HepG2 (cell line): Measurements from ENCODE around the gene THBD. TPM values are rescaled to one million over a fixed set of nuclear protein-coding genes. Genes with fewer than 3 reads are reported as not detected.

Source experiments
- ATAC-seq: fragments of 200-7000 bp; cut with Tn5 transposase; 3 replicates; pipeline ENCODE4 v1.9.1; 2020; ENCODE audit warnings: mild to moderate bottlenecking, moderate library complexity
- BruUV-seq: library from RNA; stranded (reverse); fragments of 400-500 nt; replicated peaks from 2 replicates; lab custom pipeline; 2021; lab: Mats Ljungman, UMichigan
- CTCF ChIA-PET: fragments of 300-600 bp; formaldehyde crosslinking; extraction: SDS; loops from one replicate; lab custom pipeline; 2021; ENCODE audit warnings: low total read pairs, inconsistent platforms, low intra/inter-chr PET ratio; lab: Yijun Ruan, JAX
- POLR2A ChIA-PET: fragments of 350-600 bp; sonication (Branson Sonifier 250); formaldehyde crosslinking; loops from one replicate; lab custom pipeline; 2020; ENCODE audit warnings: antibody characterized with exemption, inconsistent platforms; lab: Yijun Ruan, JAX
- DNase-seq: peaks from one replicate; pipeline ENCODE4 v3.0.0-alpha.2; 2015; ENCODE audit warnings: low spot score
- FAIRE-seq: peaks from 3 replicates; lab custom pipeline; 2011; peaks lifted over from hg19 to GRCh38; lab: Jason Lieb, UNC
- H2AFZ ChIP-seq: one replicate; pipeline ENCODE4 v1.6.1; 2011; ENCODE audit warnings: low read length, inconsistent platforms
- H3K27ac ChIP-seq: fragments of 300-600 bp; 3 replicates; pipeline ENCODE4 v1.8.0; 2011; ENCODE audit warnings: mixed run types, mild to moderate bottlenecking, mixed read lengths, low read length, inconsistent platforms; ENCODE audit not compliant: insufficient read depth; ENCODE audit errors: extremely low read length
- H3K27me3 ChIP-seq, 2 experiments: fragments of 200-600 bp in 1 of 2; 2 replicates in 1 of 2; 3 replicates in 1 of 2; pipeline versions ENCODE4 v1.6.0 to v1.8.0; 2011; ENCODE audit warnings: low read length in 2 of 2, mild to moderate bottlenecking in 2 of 2, moderate library complexity in 2 of 2, inconsistent platforms in 1 of 2; ENCODE audit not compliant: insufficient read depth in 2 of 2, control insufficient read depth in 1 of 2
- H3K36me3 ChIP-seq, 2 experiments: fragments of 200-600 bp in 1 of 2; replicated peaks in 1 of 2; 2 replicates in 1 of 2; 3 replicates in 1 of 2; pipeline versions ENCODE4 v1.5.1 to v1.8.0; 2011; ENCODE audit warnings: low read length in 2 of 2, inconsistent platforms in 1 of 2; ENCODE audit not compliant: insufficient read depth in 2 of 2, control insufficient read depth in 1 of 2
- H3K4me1 ChIP-seq: 2 replicates; pipeline ENCODE4 v1.5.1; 2012; ENCODE audit warnings: low read length, inconsistent platforms; ENCODE audit not compliant: insufficient read depth
- H3K4me2 ChIP-seq: 2 replicates; pipeline ENCODE4 v1.6.0; 2011; ENCODE audit warnings: low read depth, low read length, inconsistent platforms
- H3K4me3 ChIP-seq, 3 experiments: fragments of 200-600 bp in 1 of 3; sonication (generic), shearing (Covaris generic) in 1 of 3; replicated peaks in 1 of 3; 2 replicates each; pipeline ENCODE4 v1.5.1; 2011 to 2016; ENCODE audit warnings: low read length in 3 of 3, inconsistent platforms in 2 of 3, low read depth in 2 of 3, mild to moderate bottlenecking in 2 of 3, control low read depth in 1 of 3, mixed read lengths in 1 of 3; ENCODE audit not compliant: insufficient read depth in 1 of 3
- H3K79me2 ChIP-seq: one replicate; pipeline ENCODE4 v1.6.1; 2011; ENCODE audit warnings: low read length, inconsistent platforms; ENCODE audit not compliant: insufficient read depth
- H3K9ac ChIP-seq: 2 replicates; pipeline ENCODE4 v1.6.0; 2011; ENCODE audit warnings: mild to moderate bottlenecking, low read depth, low read length, inconsistent platforms; ENCODE audit not compliant: insufficient read depth
- H3K9me3 ChIP-seq: 2 replicates; pipeline ENCODE4 v1.5.1; 2012; ENCODE audit warnings: mild to moderate bottlenecking, low read length
- H4K20me1 ChIP-seq: 2 replicates; pipeline ENCODE4 v1.6.0; 2011; ENCODE audit warnings: inconsistent platforms, mild to moderate bottlenecking, low read length, moderate library complexity; ENCODE audit not compliant: insufficient read depth
- CREM ChIP-seq, 2 experiments: sonication (generic) in 1 of 2; formaldehyde crosslinking in 1 of 2; IDR thresholded peaks; 2 replicates each; pipeline versions ENCODE4 v1.4.0 to v1.6.1; 2016 to 2020; ENCODE audit warnings: antibody characterized with exemption in 1 of 2, mild to moderate bottlenecking in 1 of 2, missing genetic modification reagents in 1 of 2
- FOXO1 ChIP-seq: sonication (generic); formaldehyde crosslinking; IDR thresholded peaks from 2 replicates; pipeline ENCODE4 v1.4.0; 2020; ENCODE audit warnings: missing genetic modification reagents
- ISL2 ChIP-seq: sonication (generic); formaldehyde crosslinking; IDR thresholded peaks from 2 replicates; pipeline ENCODE4 v1.5.0; 2020; ENCODE audit warnings: missing genetic modification reagents
- NFKB2 ChIP-seq: sonication (generic); formaldehyde crosslinking; IDR thresholded peaks from 2 replicates; pipeline ENCODE4 v1.4.0; 2020; ENCODE audit warnings: missing genetic modification reagents, borderline replicate concordance
- PCBP2 ChIP-seq: fragments of 200-400 bp; formaldehyde crosslinking; optimal IDR thresholded peaks from 2 replicates; pipeline ENCODE3; 2018; ENCODE audit warnings: low read length, low read depth; ENCODE audit not compliant: poor library complexity, severe bottlenecking
- RBAK ChIP-seq: sonication (generic); formaldehyde crosslinking; IDR thresholded peaks from 2 replicates; pipeline ENCODE4 v1.5.1; 2020; ENCODE audit warnings: mild to moderate bottlenecking, missing genetic modification reagents
- RBM39 ChIP-seq: fragments of 200-400 bp; formaldehyde crosslinking; IDR thresholded peaks from one replicate; pipeline ENCODE4 v1.6.1; 2018; ENCODE audit warnings: antibody characterized with exemption, mild to moderate bottlenecking, low read depth, low read length; ENCODE audit not compliant: poor library complexity, severe bottlenecking
- RNF2 ChIP-seq: fragments of 450-650 bp; conservative IDR thresholded peaks from 2 replicates; pipeline ENCODE4 v1.6.1; 2016; ENCODE audit warnings: low read depth
- SNAI1 ChIP-seq: sonication (generic); formaldehyde crosslinking; IDR thresholded peaks from 2 replicates; pipeline ENCODE4 v1.5.0; 2020; ENCODE audit warnings: mild to moderate bottlenecking, missing genetic modification reagents, borderline replicate concordance
- SRSF1 ChIP-seq: fragments of 200-400 bp; formaldehyde crosslinking; optimal IDR thresholded peaks from 2 replicates; pipeline ENCODE3; 2017; ENCODE audit warnings: mild to moderate bottlenecking, low read depth, low read length, moderate library complexity
- ZNF180 ChIP-seq: sonication (generic); formaldehyde crosslinking; IDR thresholded peaks from 2 replicates; pipeline ENCODE4 v1.4.0; 2020; ENCODE audit warnings: low read depth, missing genetic modification reagents, borderline replicate concordance
- ZNF274 ChIP-seq: sonication (generic); formaldehyde crosslinking; IDR thresholded peaks from 2 replicates; pipeline ENCODE4 v1.5.1; 2020; ENCODE audit warnings: mild to moderate bottlenecking, missing genetic modification reagents
- ZNF33A ChIP-seq: sonication (generic); formaldehyde crosslinking; IDR thresholded peaks from 2 replicates; pipeline ENCODE4 v1.5.1; 2020; ENCODE audit warnings: missing genetic modification reagents, mild to moderate bottlenecking, moderate library complexity, borderline replicate concordance
- ZNF879 ChIP-seq: sonication (generic); formaldehyde crosslinking; IDR thresholded peaks from 2 replicates; pipeline ENCODE4 v1.8.1; 2023; ENCODE audit warnings: missing genetic modification reagents
- WGBS: methylation state at CpG from one replicate; pipeline ENCODE4 v1.1.6; 2017; ENCODE audit warnings: low lambda C conversion rate; 5-methylcytosine and 5-hydroxymethylcytosine counted together
- in situ Hi-C: cut with HindIII; loops from 2 replicates; pipeline ENCODE4 v1.10.0; 2017; ENCODE audit warnings: low pct_unique_long_range_greater_than_20kb; ENCODE audit not compliant: extremely low pct_ligation_motif_present
- intact Hi-C: fragments of 100-400 bp; cut with micrococcal nuclease; formaldehyde crosslinking; loops from one replicate; pipeline ENCODE4 v1.10.0; 2022; ENCODE audit not compliant: unreplicated experiment
- polyA plus RNA-seq, 8 experiments: library from polyadenylated mRNA; depleted of rRNA in 3 of 8; stranded (reverse) in 7 of 8; unstranded in 1 of 8; fragments of >200 nt; fragmentation: Illumina TruSeq in 4 of 8; extraction: Trizol in 4 of 8; gene quantifications; 2 replicates each; pipeline versions ENCODE4 v1.2.1 to v1.2.3, GENCODE V29; 2011 to 2016; ENCODE audit warnings: low read depth in 4 of 8, missing spikeins in 1 of 8, mixed read lengths in 1 of 8; ENCODE audit not compliant: insufficient read depth in 1 of 8
- total RNA-seq, 5 experiments: library from RNA; depleted of rRNA; stranded (reverse); fragments of >200 nt; fragmentation: Illumina TruSeq; extraction: Trizol; gene quantifications; 2 replicates each; pipeline ENCODE4 v1.2.3, GENCODE V29; 2016; ENCODE audit warnings: low read depth in 1 of 5
- TF ChIP-seq, protein P1 (sequence below): sonication (generic); formaldehyde crosslinking; IDR thresholded peaks from 2 replicates; pipeline ENCODE4; 2020; ENCODE audit warnings: missing genetic modification reagents, mild to moderate bottlenecking, borderline replicate concordance
- TF ChIP-seq, protein P2 (sequence below): sonication (generic); formaldehyde crosslinking; IDR thresholded peaks from 2 replicates; pipeline ENCODE4 v1.5.1; 2020; ENCODE audit warnings: mild to moderate bottlenecking, missing genetic modification reagents, moderate library complexity

The THBD gene
- total and polyA plus RNA-seq, 2 of the 13 experiments (the other 11 are each of a cell fraction or from before 2014, with no cell fraction given) = 0.03 TPM; not detected in 1

DNA sequence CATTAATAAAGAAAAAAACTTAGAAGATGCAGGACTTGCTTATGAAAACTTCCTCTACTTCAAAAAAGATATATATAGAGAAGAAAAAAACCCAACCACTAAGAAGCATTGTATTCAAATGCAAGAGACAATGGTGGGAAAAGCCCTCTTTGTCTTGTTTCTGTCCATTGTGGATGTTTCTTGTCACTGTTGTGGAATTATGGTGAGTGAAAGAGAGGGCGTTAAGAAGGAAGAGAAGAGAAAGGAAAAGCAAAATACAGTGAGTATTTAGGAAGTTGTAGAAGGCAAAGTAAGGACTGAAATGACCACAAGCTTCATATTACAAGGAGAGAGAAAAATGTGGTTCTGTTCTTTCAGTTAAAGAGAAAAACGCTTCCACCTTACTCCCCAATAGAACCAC, 14.1 kb upstream of the THBD start:
- no peaks in the 10 kb centered on the region for H4K20me1 ChIP-seq
- no peak overlapping the region for H3K4me2 ChIP-seq
- CTCF ChIA-PET = no interaction called here
- H3K36me3 ChIP-seq = no peaks in the 10 kb centered on the region
- no peak for FAIRE-seq
- intact Hi-C loops (no loop called here), in situ Hi-C loops (no loop called here)
- H2AFZ ChIP-seq = no peak overlapping the region
- no peak for ATAC-seq
- no peak overlapping the region for H3K9ac ChIP-seq
- no peaks in the 10 kb centered on the region for H3K79me2 ChIP-seq
- H3K4me1 ChIP-seq = peaks cover 9% of the 10 kb centered on the region
- H3K27me3 ChIP-seq = no peaks in the 10 kb centered on the region
- WGBS = 7% methylated on average over 2 of the region's 2 CpGs
- no peaks in the 10 kb centered on the region for H3K9me3 ChIP-seq
- TF ChIP-seq SNAI1 (CRISPR knock-in tag) = no peak
- TF ChIP-seq CREM (IDR thresholded peaks at IDR 0.05) = no peak
- TF ChIP-seq CREM (CRISPR knock-in tag; IDR thresholded peaks at IDR 0.05) = no peak
- no peak for TF ChIP-seq RBM39
- TF ChIP-seq RNF2 = no peak
- TF ChIP-seq ZNF180 (CRISPR knock-in tag) = no peak
- TF ChIP-seq ZNF33A = no peak
- TF ChIP-seq SRSF1 = no peak
- no peak for TF ChIP-seq PCBP2
- TF ChIP-seq FOXO1 (CRISPR knock-in tag) = no peak
- TF ChIP-seq, all 625 proteins: peak for 0
- DNase-seq = no peak
- Histone ChIP-seq H3K27ac (no peak overlapping the region), H3K4me3 (no peak overlapping the region)
- BruUV-seq = no TSS peak
- POLR2A ChIA-PET = no interaction called here

DNA sequence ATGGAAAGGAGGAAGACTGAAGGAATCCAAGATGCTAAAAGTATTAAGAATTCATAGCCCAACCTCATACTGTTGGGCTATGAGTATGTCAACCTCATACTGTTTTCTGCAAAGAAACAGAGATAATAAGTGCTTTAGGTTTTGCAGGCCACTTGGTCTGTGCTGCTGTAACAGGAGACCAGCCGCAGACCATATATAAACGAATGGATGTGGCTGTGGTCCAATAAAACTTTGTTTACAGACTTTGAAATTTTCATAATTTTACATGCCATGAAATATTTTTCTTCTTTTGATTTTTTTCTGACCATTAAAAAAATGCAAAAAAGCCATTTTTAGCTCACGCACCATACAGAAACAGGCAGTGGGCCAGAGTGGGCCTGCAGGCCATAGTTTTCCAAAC, 13.7 kb upstream of the THBD start:
- H3K27ac ChIP-seq = no peak overlapping the region
- no peaks in the 10 kb centered on the region for H3K27me3 ChIP-seq
- DNase-seq = no peak
- ChIA-PET POLR2A (no interaction called here), CTCF (no interaction called here)
- intact Hi-C loops = no loop called here
- ATAC-seq = no peak
- H3K4me3 ChIP-seq = no peak overlapping the region
- H3K9ac ChIP-seq = no peak overlapping the region
- H3K79me2 ChIP-seq = no peaks in the 10 kb centered on the region
- in situ Hi-C loops = no loop called here
- 61% methylated on average over 3 of the region's 3 CpGs for WGBS
- H3K36me3 ChIP-seq = no peaks in the 10 kb centered on the region
- peaks cover 9% of the 10 kb centered on the region for H3K4me1 ChIP-seq
- H3K9me3 ChIP-seq = no peaks in the 10 kb centered on the region
- no peak overlapping the region for H3K4me2 ChIP-seq
- no TSS peak for BruUV-seq
- no peak overlapping the region for H2AFZ ChIP-seq
- no peak for FAIRE-seq
- no peaks in the 10 kb centered on the region for H4K20me1 ChIP-seq
- TF ChIP-seq NFKB2 (no peak), ISL2 (CRISPR knock-in tag) (no peak), ZNF879 (CRISPR knock-in tag) (no peak), RBAK (CRISPR knock-in tag) (no peak), ZNF274 (no peak)
- TF ChIP-seq, protein P1, sequence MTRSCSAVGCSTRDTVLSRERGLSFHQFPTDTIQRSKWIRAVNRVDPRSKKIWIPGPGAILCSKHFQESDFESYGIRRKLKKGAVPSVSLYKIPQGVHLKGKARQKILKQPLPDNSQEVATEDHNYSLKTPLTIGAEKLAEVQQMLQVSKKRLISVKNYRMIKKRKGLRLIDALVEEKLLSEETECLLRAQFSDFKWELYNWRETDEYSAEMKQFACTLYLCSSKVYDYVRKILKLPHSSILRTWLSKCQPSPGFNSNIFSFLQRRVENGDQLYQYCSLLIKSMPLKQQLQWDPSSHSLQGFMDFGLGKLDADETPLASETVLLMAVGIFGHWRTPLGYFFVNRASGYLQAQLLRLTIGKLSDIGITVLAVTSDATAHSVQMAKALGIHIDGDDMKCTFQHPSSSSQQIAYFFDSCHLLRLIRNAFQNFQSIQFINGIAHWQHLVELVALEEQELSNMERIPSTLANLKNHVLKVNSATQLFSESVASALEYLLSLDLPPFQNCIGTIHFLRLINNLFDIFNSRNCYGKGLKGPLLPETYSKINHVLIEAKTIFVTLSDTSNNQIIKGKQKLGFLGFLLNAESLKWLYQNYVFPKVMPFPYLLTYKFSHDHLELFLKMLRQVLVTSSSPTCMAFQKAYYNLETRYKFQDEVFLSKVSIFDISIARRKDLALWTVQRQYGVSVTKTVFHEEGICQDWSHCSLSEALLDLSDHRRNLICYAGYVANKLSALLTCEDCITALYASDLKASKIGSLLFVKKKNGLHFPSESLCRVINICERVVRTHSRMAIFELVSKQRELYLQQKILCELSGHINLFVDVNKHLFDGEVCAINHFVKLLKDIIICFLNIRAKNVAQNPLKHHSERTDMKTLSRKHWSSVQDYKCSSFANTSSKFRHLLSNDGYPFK (CRISPR knock-in tag) = no peak
- TF ChIP-seq, protein P2, sequence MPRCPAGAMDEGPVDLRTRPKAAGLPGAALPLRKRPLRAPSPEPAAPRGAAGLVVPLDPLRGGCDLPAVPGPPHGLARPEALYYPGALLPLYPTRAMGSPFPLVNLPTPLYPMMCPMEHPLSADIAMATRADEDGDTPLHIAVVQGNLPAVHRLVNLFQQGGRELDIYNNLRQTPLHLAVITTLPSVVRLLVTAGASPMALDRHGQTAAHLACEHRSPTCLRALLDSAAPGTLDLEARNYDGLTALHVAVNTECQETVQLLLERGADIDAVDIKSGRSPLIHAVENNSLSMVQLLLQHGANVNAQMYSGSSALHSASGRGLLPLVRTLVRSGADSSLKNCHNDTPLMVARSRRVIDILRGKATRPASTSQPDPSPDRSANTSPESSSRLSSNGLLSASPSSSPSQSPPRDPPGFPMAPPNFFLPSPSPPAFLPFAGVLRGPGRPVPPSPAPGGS (CRISPR knock-in tag) = no peak
